GM18520 (cell line): ENCODE measurements around the gene MEIS2.
A peak's percentile ranks its signal among the peaks of the same experiment; 100 is the strongest.

Source experiments
- ATAC-seq: cut with Tn5 transposase; IDR thresholded peaks from one replicate; pipeline ENCODE4 v1.9.1; 2021; ENCODE audit not compliant: unreplicated experiment

MEIS2 gene

GRCh38 chr15:36903922-36904556, 196.3 kb downstream of the MEIS2 start:
- ATAC-seq = no peak

- no peak for ATAC-seq
These were observed 197.2 kb downstream of the MEIS2 start for GRCh38 chr15:36903195-36903594.

GRCh38 chr15:36901012-36901411, 199.3 kb downstream of the MEIS2 start:
- ATAC-seq = no peak

DNA sequence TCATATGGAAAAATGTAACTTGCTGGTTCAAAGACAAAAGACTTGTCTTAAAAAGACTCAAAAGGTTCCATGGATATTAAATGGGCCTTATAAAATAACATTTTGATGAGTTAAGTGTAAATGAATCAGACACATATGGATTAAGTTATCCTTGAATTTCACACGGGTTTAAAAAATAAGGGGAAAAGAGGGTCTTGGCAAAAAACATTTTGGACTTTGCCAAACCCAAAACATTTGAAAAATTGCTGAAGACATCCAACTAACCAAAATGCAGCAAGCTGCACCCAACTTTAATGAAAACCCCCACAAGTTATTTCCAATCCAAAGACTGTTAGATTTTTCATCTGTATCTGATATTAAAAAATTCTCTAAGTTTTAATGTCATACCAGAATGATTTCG, 200.7 kb downstream of the MEIS2 start:
- no peak for ATAC-seq

DNA sequence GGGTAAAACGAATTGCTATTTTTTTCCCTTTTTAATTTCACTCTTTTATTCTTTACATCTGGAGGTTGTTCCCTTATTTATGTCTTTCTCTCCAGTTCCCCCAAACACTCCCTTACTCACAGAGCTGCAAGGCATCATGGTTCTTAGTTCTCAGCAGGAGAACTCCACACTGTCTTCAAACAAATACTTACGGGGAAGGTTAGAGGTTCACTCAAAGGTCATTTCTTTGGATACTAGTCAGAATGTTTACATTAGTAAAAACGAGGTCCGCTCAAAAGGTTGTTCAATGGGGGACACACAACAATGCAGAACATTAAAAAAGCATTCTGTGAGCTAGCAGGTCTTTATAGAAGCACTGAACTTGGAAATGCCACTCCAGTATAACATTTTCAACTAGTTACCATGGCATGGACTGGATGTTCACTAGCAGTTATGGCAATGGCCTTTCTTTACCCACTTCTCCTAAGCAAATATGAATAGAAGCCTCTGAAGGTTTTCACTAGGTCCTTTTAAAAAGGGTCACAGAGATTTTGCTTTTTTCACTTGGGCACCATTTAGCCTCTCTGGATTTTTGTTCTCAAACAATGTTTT, 201.7 kb downstream of the MEIS2 start:
- no peak for ATAC-seq

- ATAC-seq = no peak
These were observed 202.5 kb downstream of the MEIS2 start for GRCh38 chr15:36897834-36898233.

DNA sequence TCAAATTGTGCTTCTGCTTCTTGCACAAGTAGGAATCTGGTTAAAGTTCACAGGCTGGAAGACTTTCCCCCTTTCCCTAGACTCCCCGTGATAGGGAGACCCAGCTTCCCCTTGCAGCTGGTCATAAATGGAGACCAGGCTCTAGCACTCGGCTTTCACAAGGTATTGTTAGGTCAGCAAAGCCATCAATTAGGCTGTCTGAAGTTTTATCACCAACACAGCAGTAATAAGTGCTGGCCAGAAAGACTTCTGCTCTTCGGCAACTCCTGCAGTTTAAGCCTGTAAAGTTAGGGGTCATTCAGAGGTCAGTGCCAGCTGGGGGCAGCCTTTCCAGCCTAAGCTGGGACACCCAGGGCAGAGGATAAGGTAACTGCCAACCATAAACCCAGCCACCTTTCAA, 203.4 kb downstream of the MEIS2 start:
- no peak for ATAC-seq

DNA sequence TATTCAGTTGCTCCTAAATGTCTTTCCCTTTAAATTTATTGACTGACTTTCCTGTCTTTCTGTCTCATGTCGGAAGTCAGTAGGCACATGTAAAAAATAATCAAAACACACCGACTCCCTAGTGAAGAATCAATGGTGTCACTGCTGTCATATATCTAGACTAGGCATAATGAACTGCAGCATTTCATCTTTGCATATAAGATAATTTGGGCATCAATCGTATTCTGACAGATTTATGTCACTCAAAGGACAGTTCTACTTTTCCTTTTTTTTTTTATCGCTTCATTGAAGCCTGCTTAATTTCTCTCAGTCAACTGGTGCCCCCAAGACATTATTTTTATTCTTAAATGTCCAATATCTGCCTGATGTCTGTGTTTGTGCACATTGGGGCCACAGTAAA, 206.3 kb downstream of the MEIS2 start:
- no peak for ATAC-seq

DNA sequence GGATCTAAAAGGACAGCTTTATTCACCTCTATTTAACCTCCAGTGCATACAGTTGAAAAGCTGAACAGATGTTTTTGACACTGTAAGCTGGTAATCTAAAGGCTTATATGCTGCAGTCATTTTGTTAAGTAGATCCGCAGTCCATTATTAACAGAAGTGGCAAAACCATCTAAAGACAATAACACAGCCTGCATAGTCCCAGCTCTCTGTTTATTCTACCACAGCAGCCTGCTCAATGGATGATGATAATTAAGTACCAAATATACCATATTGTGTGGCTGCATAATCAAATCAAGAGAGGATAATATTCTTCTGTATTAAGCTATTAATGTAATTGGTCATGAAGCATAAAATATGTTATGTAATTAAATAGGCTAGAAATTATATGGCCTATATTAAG, 207.1 kb downstream of the MEIS2 start:
- no peak for ATAC-seq

DNA sequence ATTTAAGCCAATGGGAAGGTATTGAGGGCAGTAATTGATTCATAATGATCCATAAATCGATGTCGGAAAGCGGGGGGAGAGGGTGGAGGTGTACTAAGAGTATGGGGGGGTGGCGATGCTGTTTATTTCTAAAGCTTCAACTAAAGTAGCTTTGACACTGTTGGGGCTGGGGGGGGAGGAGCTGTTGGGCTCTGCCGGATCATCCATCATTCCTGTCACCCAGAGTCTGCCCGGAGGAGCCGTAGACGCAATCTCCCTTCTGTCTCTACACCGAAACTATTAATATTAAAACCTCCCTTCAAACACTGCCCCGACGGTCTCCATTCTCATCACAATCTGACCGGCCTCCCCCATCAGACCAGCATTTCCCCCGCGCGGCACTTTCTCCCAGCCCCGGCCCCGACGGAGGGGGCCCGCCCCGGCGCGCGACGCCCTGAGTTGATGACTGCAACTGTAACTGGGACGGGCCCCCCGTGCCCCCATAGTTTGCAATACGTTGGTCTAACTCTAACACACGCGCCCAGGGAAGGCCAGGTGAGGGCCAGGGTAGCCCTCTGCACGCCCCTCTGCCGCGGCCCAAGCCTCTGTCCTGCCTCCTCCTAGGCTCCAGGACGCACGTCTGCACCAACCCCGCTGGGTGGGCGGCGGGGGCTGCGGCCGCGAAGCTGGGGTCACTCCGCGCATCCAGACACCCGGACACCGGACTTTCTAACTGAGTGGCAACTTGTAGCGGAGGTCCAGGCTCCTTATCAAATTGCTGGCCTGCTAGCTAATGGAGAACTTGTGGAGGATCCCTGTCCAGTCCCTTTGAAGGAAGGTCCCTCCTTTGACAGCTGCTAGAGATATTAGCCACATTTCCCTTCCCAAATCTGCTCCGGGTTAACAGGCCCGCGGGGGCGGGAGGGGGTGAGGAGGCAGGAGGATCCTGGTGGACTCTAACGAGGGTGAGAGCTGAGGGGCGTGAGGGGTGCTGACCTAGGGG, 212.0 kb downstream of the MEIS2 start:
- no peak for ATAC-seq

GRCh38 chr15:36887214-36887961, 213.0 kb downstream of the MEIS2 start:
- no peak for ATAC-seq

DNA sequence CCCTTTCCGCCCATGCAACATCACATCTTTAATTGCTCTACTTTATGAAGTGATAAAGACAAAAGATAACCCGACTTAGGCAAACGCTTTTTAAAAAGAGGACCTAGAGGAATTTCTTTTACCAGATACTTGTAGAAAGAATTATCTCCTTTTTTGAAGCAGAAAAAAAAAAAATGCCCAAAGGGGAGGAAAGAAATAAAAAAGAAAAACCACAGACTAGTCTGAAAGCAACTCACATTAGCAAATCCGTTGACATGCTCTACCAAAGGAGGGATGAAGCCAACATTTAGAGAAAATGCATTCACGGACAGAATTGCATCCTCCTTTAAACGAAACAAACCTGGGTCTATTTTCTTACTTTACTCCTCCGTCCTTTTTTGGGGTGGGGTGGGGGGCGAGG, 213.6 kb downstream of the MEIS2 start:
- no peak for ATAC-seq

GRCh38 chr15:36886191-36886590, 214.2 kb downstream of the MEIS2 start:
- ATAC-seq = no peak

DNA sequence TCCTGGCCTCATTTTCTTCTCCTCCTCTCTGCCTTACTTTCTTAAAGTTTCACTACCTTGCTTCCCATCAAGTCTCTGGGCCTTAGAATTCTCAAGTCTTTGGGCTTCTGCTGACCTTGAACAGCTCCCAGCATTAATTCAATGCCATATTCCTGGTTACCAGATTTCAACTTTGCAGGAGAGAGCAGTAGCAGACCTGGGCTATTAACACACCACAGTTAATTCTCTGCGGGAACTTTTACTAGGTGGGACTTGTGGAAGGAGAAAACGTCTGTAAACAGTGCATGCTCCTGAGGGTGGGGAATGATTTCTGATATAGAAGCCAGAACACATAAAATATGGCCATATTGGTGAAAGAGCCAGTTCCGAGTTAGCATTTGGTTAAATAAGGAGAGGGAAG, 214.6 kb downstream of the MEIS2 start:
- ATAC-seq = no peak

GRCh38 chr15:36884936-36885635, 215.3 kb downstream of the MEIS2 start:
- no peak for ATAC-seq

DNA sequence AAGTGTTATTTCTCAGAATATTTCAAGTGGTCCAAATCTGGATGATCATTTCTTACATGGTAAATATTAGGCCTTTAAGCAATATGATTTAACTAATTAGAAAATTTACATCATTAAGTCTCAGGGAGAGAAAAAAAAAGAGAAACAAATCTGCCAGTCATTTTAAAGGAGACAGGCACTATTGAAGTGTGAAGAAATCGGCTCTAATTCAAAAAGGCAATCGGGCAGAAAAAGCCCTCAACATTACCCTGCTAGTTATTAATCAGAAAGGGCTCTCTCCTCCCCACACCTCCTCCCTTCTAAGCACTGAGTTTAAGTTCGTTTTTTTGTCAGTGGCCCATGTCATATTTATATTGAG, 215.9 kb downstream of the MEIS2 start:
- ATAC-seq = no peak

DNA sequence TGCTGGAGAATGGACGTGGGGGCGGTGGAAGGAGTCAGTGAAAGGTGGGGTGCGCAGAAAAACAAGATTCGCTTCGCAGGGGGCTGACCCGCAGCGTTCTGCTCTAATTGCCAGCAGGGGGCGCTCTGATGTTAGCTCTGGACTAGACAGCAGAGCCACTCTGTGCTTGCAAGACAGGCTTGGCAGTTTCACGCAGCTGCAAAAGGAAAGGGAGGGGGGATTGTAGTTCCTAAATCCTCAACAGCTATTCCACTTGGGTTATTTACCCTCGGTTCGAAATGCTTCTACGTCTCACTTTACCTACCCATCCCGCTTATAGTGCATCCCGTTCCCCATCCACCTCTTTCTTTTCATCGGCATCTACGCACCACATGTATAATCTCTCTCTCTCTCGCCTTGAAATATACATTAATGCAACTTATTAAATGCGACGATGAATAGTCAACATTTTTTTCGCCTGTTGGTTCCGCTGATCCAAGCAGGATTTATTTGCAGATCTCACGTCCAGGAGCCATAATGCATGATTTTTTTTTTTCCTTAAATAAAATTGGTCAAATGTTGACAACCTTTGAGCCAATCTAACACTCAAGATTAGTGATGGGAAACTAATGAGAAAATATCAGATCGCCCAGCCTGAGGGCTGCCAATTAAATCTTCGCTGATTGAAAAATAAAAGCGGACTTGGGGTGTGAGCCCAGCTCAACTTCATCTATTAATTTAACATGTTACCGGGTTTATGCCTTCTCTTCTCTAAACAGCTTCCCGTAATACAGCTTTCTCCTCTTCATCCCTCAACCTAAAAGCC, 216.4 kb downstream of the MEIS2 start:
- ATAC-seq = peak; percentile 72

GRCh38 chr15:36882487-36883131, 217.7 kb downstream of the MEIS2 start:
- ATAC-seq = no peak

GRCh38 chr15:36882056-36882455, 218.3 kb downstream of the MEIS2 start:
- ATAC-seq = no peak
